Suprapubic skin (tissue), 4 donors: ENCODE data around the gene MST1R.

ENCODE experiments used
- CTCF ChIP-seq, 2 donors: fragments of 200-600 bp in 1 of 2; fragments of 450-650 bp in 1 of 2; sonication (generic) in 1 of 2; IDR thresholded peaks; one replicate each; pipeline ENCODE4 v1.5.1; 2016 to 2019; ENCODE audit warnings: antibody characterized with exemption in 2 of 2, mild to moderate bottlenecking in 1 of 2, moderate library complexity in 1 of 2
- POLR2A ChIP-seq, 2 donors: fragments of 450-650 bp; IDR thresholded peaks; one replicate each; pipeline ENCODE4 v1.6.1; 2017; ENCODE audit warnings: antibody characterized with exemption in 2 of 2, mild to moderate bottlenecking in 2 of 2, moderate library complexity in 2 of 2
- POLR2AphosphoS5 ChIP-seq, 3 donors: sonication (generic); formaldehyde crosslinking; IDR thresholded peaks; one replicate each; pipeline ENCODE4 v1.6.1; 2017; ENCODE audit warnings: antibody characterized with exemption in 3 of 3

GRCh38 chr3:49842843-49843517, 60.7 kb downstream of the MST1R start:
- TF ChIP-seq CTCF (IDR thresholded peaks at IDR 0.05) (no peak), POLR2A (IDR thresholded peaks at IDR 0.05) (no peak), POLR2AphosphoS5 (IDR thresholded peaks at IDR 0.05) (no peak)
